ENCODE data around the gene EIF1.
"Not testable (repeated sequence)": the region's sequence is repeated elsewhere in the genome, so short reads cannot be mapped to it uniquely, and the experiment has no call there.

Gene EIF1

GRCh38 chr17:41656249-41657023 lies 32.2 kb upstream of the EIF1 start:
- no peak for DNase-seq

GRCh38 chr17:41657176-41657754 lies 31.4 kb upstream of the EIF1 start:
- no peak for DNase-seq

- no peak for DNase-seq
These were observed 30.7 kb upstream of the EIF1 start for GRCh38 chr17:41657936-41658335.

GRCh38 chr17:41658846-41659245 lies 29.8 kb upstream of the EIF1 start:
- no peak for DNase-seq

GRCh38 chr17:41659427-41660212 lies 29.1 kb upstream of the EIF1 start:
- no peak for DNase-seq

- DNase-seq, result no peak
These were observed 28.4 kb upstream of the EIF1 start for GRCh38 chr17:41660221-41660711.

- DNase-seq, result no peak
These were observed 25.1 kb upstream of the EIF1 start for GRCh38 chr17:41663451-41664171.

GRCh38 chr17:41664172-41664457 lies 24.6 kb upstream of the EIF1 start:
- no peak for DNase-seq

GRCh38 chr17:41664587-41665565 lies 23.8 kb upstream of the EIF1 start:
- no peak for DNase-seq

GRCh38 chr17:41665566-41666236 lies 23.0 kb upstream of the EIF1 start:
- peak; percentile 93 to 94 for DNase-seq

GRCh38 chr17:41666237-41666641 lies 22.4 kb upstream of the EIF1 start:
- peak; percentile 88 to 93 for DNase-seq

- DNase-seq, result peak; percentile 86 to 91
These were observed 21.9 kb upstream of the EIF1 start for GRCh38 chr17:41666708-41667279.

- no peak for DNase-seq
These were observed 21.2 kb upstream of the EIF1 start for GRCh38 chr17:41667280-41668041.

- no peak for DNase-seq
These were observed 16.5 kb upstream of the EIF1 start for GRCh38 chr17:41672153-41672552.

- not testable (repeated sequence) for DNase-seq
These were observed 13.3 kb upstream of the EIF1 start for GRCh38 chr17:41675157-41676057.

GRCh38 chr17:41676058-41676419 lies 12.6 kb upstream of the EIF1 start:
- DNase-seq, result no peak

- no peak for DNase-seq
These were observed 10.2 kb upstream of the EIF1 start for GRCh38 chr17:41678411-41678906.

- no peak for DNase-seq
These were observed 9.6 kb upstream of the EIF1 start for GRCh38 chr17:41678907-41679739.

All from NCI-H2081 (cell line).